ENCODE results near the gene FAM53B.

FAM53B gene

DNA sequence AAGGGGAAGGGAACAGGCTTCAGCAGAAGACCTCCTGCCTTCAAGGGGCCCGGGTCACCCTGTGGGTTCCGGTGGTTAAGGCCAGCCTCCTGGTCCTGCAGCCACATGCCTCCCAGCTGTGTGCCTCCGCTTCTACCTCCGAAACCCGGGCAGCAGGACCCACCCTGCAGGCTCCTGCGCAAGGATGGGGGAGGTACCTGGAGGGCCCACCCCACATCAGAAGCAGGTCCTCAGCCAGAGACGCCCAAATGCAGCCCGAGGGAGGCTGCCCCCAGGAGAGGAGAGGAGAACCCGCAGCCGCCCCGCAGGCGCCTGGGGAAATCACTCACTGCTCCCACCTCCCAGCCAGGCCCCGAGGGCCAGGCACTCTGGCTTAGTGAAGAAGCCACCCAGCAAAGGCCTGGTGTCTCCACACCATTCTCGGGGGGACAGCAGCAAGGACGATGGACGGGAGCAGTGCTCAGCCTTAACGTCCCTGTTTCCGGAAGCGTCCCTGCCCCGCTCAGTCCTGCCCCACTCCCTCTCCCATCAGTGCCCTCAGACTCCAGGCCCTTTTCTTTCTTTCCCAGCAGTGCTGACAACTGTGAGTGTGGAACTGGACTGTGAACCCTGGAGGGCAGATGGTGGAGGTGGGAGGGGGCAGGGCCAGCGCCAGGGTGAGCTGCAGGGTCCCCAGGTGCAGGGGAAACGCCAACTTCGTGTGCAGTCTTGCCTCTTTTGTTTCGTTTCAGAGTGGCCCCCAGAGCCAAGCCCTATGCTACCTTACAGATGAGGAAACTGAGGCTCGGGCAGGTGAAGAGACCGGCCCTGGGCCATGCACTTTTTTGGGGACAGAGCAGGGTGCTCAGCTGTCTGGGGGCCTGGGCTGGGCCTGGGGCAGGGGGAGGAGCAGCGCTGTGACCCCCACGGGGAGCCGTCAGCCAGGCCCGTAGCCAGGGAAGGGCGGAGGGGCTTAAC, 138.0 kb downstream of the FAM53B start:
- H3K4me1 ChIP-seq (ENCODE audit: low read depth, poor library complexity, severe bottlenecking): no peaks in the 10 kb centered on the region
- no peaks in the 10 kb centered on the region for H3K27me3 ChIP-seq (ENCODE audit: insufficient read depth, low read depth)
- TF ChIP-seq, protein P1, sequence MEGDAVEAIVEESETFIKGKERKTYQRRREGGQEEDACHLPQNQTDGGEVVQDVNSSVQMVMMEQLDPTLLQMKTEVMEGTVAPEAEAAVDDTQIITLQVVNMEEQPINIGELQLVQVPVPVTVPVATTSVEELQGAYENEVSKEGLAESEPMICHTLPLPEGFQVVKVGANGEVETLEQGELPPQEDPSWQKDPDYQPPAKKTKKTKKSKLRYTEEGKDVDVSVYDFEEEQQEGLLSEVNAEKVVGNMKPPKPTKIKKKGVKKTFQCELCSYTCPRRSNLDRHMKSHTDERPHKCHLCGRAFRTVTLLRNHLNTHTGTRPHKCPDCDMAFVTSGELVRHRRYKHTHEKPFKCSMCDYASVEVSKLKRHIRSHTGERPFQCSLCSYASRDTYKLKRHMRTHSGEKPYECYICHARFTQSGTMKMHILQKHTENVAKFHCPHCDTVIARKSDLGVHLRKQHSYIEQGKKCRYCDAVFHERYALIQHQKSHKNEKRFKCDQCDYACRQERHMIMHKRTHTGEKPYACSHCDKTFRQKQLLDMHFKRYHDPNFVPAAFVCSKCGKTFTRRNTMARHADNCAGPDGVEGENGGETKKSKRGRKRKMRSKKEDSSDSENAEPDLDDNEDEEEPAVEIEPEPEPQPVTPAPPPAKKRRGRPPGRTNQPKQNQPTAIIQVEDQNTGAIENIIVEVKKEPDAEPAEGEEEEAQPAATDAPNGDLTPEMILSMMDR (conservative IDR thresholded peaks at IDR 0.05; ENCODE audit: low read depth, low read length): no peak
- no peak overlapping the region for H3K27ac ChIP-seq
- H3K4me3 ChIP-seq (IDR thresholded peaks at IDR 0.05; ENCODE audit: insufficient read depth, low read depth, low read length): no peak overlapping the region
- H2AFZ ChIP-seq (ENCODE audit: low read depth): no peak overlapping the region
- H3K9ac ChIP-seq: no peak overlapping the region
- H3K79me2 ChIP-seq (ENCODE audit: insufficient read depth, low read depth): no peaks in the 10 kb centered on the region
- H3K4me2 ChIP-seq: no peak overlapping the region
- H3K36me3 ChIP-seq (ENCODE audit: insufficient read depth): no peaks in the 10 kb centered on the region
- H4K20me1 ChIP-seq (ENCODE audit: insufficient read depth): no peaks in the 10 kb centered on the region

GRCh38 chr10:124605481-124605855, 138.7 kb downstream of the FAM53B start:
- no peak overlapping the region for H3K4me2 ChIP-seq
- no peak overlapping the region for H3K9ac ChIP-seq
- H4K20me1 ChIP-seq (ENCODE audit: insufficient read depth): no peaks in the 10 kb centered on the region
- no peaks in the 10 kb centered on the region for H3K79me2 ChIP-seq (ENCODE audit: insufficient read depth, low read depth)
- TF ChIP-seq, protein P1 (conservative IDR thresholded peaks at IDR 0.05; ENCODE audit: low read depth, low read length): no peak
- no peak overlapping the region for H2AFZ ChIP-seq (ENCODE audit: low read depth)
- H3K4me1 ChIP-seq (ENCODE audit: low read depth, poor library complexity, severe bottlenecking): no peaks in the 10 kb centered on the region
- H3K27me3 ChIP-seq (ENCODE audit: insufficient read depth, low read depth): no peaks in the 10 kb centered on the region
- no peaks in the 10 kb centered on the region for H3K36me3 ChIP-seq (ENCODE audit: insufficient read depth)
- no peak overlapping the region for H3K27ac ChIP-seq
- no peak overlapping the region for H3K4me3 ChIP-seq (IDR thresholded peaks at IDR 0.05; ENCODE audit: insufficient read depth, low read depth, low read length)

- TF ChIP-seq, protein P1 (conservative IDR thresholded peaks at IDR 0.05; ENCODE audit: low read depth, low read length): no peak
- H3K4me2 ChIP-seq: no peak overlapping the region
- no peak overlapping the region for H2AFZ ChIP-seq (ENCODE audit: low read depth)
- H3K4me1 ChIP-seq (ENCODE audit: low read depth, poor library complexity, severe bottlenecking): no peaks in the 10 kb centered on the region
- H3K27me3 ChIP-seq (ENCODE audit: insufficient read depth, low read depth): no peaks in the 10 kb centered on the region
- H3K27ac ChIP-seq: no peak overlapping the region
- H3K4me3 ChIP-seq (IDR thresholded peaks at IDR 0.05; ENCODE audit: insufficient read depth, low read depth, low read length): no peak overlapping the region
- no peaks in the 10 kb centered on the region for H3K36me3 ChIP-seq (ENCODE audit: insufficient read depth)
- H4K20me1 ChIP-seq (ENCODE audit: insufficient read depth): no peaks in the 10 kb centered on the region
- H3K9ac ChIP-seq: no peak overlapping the region
- H3K79me2 ChIP-seq (ENCODE audit: insufficient read depth, low read depth): no peaks in the 10 kb centered on the region
Measured at GRCh38 chr10:124605001-124605370, 139.2 kb downstream of the FAM53B start.

- Histone ChIP-seq H3K79me2 (ENCODE audit: insufficient read depth, low read depth) (no peaks in the 10 kb centered on the region), H3K27me3 (ENCODE audit: insufficient read depth, low read depth) (no peaks in the 10 kb centered on the region), H2AFZ (ENCODE audit: low read depth) (no peak overlapping the region), H3K4me3 (IDR thresholded peaks at IDR 0.05; ENCODE audit: insufficient read depth, low read depth, low read length) (no peak overlapping the region), H3K4me1 (ENCODE audit: low read depth, poor library complexity, severe bottlenecking) (no peaks in the 10 kb centered on the region), H3K4me2 (no peak overlapping the region), H3K9ac (no peak overlapping the region), H3K36me3 (ENCODE audit: insufficient read depth) (no peaks in the 10 kb centered on the region), H3K27ac (no peak overlapping the region), H4K20me1 (ENCODE audit: insufficient read depth) (no peaks in the 10 kb centered on the region)
- TF ChIP-seq, protein P1 (conservative IDR thresholded peaks at IDR 0.05; ENCODE audit: low read depth, low read length): no peak
Measured at GRCh38 chr10:124604214-124605000, 139.8 kb downstream of the FAM53B start.
